OCI-LY7 (cell line): Measurements from ENCODE around the gene RAB7A. TPM values are rescaled to one million over a fixed set of nuclear protein-coding genes. Genes with fewer than 3 reads are reported as not detected.

Source experiments
- BruUV-seq: library from RNA; stranded (reverse); fragments of 400-500 nt; replicated peaks from 2 replicates; lab custom pipeline; 2021; lab: Mats Ljungman, UMichigan
- CTCF ChIA-PET: fragments of 300-600 bp; sonication (Branson Sonifier 250); formaldehyde crosslinking; loops from one replicate; lab custom pipeline; 2022; ENCODE audit warnings: antibody characterized with exemption; ENCODE audit not compliant: unreplicated experiment; lab: Charles Lee
- POLR2A ChIA-PET: fragments of 300-600 bp; sonication (Branson Sonifier 250); formaldehyde crosslinking; loops from one replicate; lab custom pipeline; 2022; ENCODE audit warnings: antibody characterized with exemption; lab: Charles Lee
- DNase-seq: peaks from one replicate; pipeline ENCODE4 v3.0.0-alpha.2; 2015; ENCODE audit warnings: low spot score
- H2AFZ ChIP-seq: fragments of 200-600 bp; sonication (generic), shearing (Covaris generic); 2 replicates; pipeline ENCODE4 v1.6.1; 2014; ENCODE audit warnings: mild to moderate bottlenecking, antibody characterized with exemption, low read length, moderate library complexity
- H3K27ac ChIP-seq: fragments of 200-600 bp; sonication (generic); 2 replicates; pipeline ENCODE4 v1.5.1; 2014; ENCODE audit warnings: mixed run types, low read depth, mild to moderate bottlenecking, moderate library complexity, low read length, inconsistent platforms; ENCODE audit not compliant: poor library complexity, severe bottlenecking
- H3K36me3 ChIP-seq: fragments of 200-600 bp; sonication (generic); 2 replicates; pipeline ENCODE4 v1.6.1; 2014; ENCODE audit warnings: mild to moderate bottlenecking, antibody characterized with exemption, low read length, moderate library complexity, mixed read lengths; ENCODE audit not compliant: insufficient read depth
- H3K4me1 ChIP-seq: fragments of 200-600 bp; sonication (generic); 2 replicates; pipeline ENCODE4 v1.5.1; 2014; ENCODE audit warnings: mild to moderate bottlenecking, low read length; ENCODE audit not compliant: insufficient read depth, poor library complexity, severe bottlenecking
- H3K4me2 ChIP-seq: fragments of 200-600 bp; sonication (generic); 2 replicates; pipeline ENCODE4 v1.6.1; 2014; ENCODE audit warnings: mild to moderate bottlenecking, low read length
- H3K4me3 ChIP-seq: fragments of 200-600 bp; sonication (generic); 2 replicates; pipeline ENCODE4 v1.5.1; 2014; ENCODE audit warnings: mild to moderate bottlenecking, low read depth, low read length; ENCODE audit not compliant: poor library complexity, severe bottlenecking
- H3K79me2 ChIP-seq: fragments of 200-600 bp; sonication (generic); 2 replicates; pipeline ENCODE4 v1.6.1; 2016; ENCODE audit warnings: low read depth, mild to moderate bottlenecking, low read length, moderate library complexity, mixed read lengths; ENCODE audit not compliant: insufficient read depth
- H3K9me2 ChIP-seq: fragments of 200-600 bp; sonication (generic); 2 replicates; pipeline ENCODE4 v1.6.1; 2016; ENCODE audit warnings: mild to moderate bottlenecking, low read length, mixed read lengths; ENCODE audit not compliant: insufficient read depth
- H3K9me3 ChIP-seq: fragments of 200-600 bp; sonication (generic); 2 replicates; pipeline ENCODE4 v1.6.1; 2014; ENCODE audit warnings: mild to moderate bottlenecking, mixed run types, low read length, mixed read lengths
- H4K20me1 ChIP-seq: fragments of 200-600 bp; sonication (generic); 2 replicates; pipeline ENCODE4 v1.6.1; 2014; ENCODE audit warnings: mild to moderate bottlenecking, antibody characterized with exemption, low read length, moderate library complexity, mixed read lengths; ENCODE audit not compliant: insufficient read depth
- CTCF ChIP-seq: fragments of 200-600 bp; sonication (generic); conservative IDR thresholded peaks from 2 replicates; pipeline ENCODE4 v1.5.1; 2014; ENCODE audit warnings: mild to moderate bottlenecking, antibody characterized with exemption, low read length, moderate library complexity, mixed read lengths
- EZH2phosphoT487 ChIP-seq: fragments of 200-600 bp; sonication (generic); IDR thresholded peaks from 2 replicates; pipeline ENCODE4 v1.6.1; 2018; ENCODE audit warnings: low read depth, borderline replicate concordance, mild to moderate bottlenecking, mixed run types, antibody characterized with exemption, low read length, moderate library complexity, mixed read lengths
- intact Hi-C: fragments of 100-400 bp; cut with micrococcal nuclease; formaldehyde crosslinking; loops from one replicate; pipeline ENCODE4 v1.10.0; 2022; ENCODE audit not compliant: unreplicated experiment
- total RNA-seq, 2 experiments: library from RNA; depleted of rRNA in 1 of 2; stranded (reverse); fragments of >200 nt in 1 of 2; shearing (Covaris generic) in 1 of 2; gene quantifications; 2 replicates each; pipeline ENCODE4 v1.2.3, GENCODE V29; 2014 to 2022

RAB7A gene
- total RNA-seq, 2 experiments from 2014 or later = 24.5 to 143 TPM

GRCh38 chr3:128761392-128761791 is 35.4 kb downstream of the RAB7A start:
- DNase-seq = no peak
- intact Hi-C loops = no loop called here
- Histone ChIP-seq H3K79me2 (peaks cover 41% of the 10 kb centered on the region), H3K9me3 (no peaks in the 10 kb centered on the region), H3K4me2 (no peak overlapping the region), H4K20me1 (peaks cover 16% of the 10 kb centered on the region; the same call in 1 of the 2 replicates), H3K27ac (no peak overlapping the region), H3K4me1 (no peaks in the 10 kb centered on the region), H2AFZ (no peak overlapping the region), H3K9me2 (no peaks in the 10 kb centered on the region), H3K36me3 (peaks cover 18% of the 10 kb centered on the region), H3K4me3 (no peak overlapping the region)
- TF ChIP-seq EZH2phosphoT487 (no peak), CTCF (no peak)
- ChIA-PET POLR2A (interaction anchor here (2.4 kb wide), 1 partner anchor 9 kb away, joined by 6 read pairs; no protein-coding TSS in a partner anchor), CTCF (no interaction called here)
- BruUV-seq = no TSS peak

GRCh38 chr3:128763967-128764366 is 38.0 kb downstream of the RAB7A start:
- BruUV-seq = no TSS peak
- Histone ChIP-seq H2AFZ (no peak overlapping the region), H4K20me1 (peaks cover 16% of the 10 kb centered on the region; the same call in 1 of the 2 replicates), H3K9me3 (no peaks in the 10 kb centered on the region), H3K9me2 (no peaks in the 10 kb centered on the region), H3K79me2 (peaks cover 60% of the 10 kb centered on the region; the same call in 1 of the 2 replicates), H3K4me1 (no peaks in the 10 kb centered on the region), H3K27ac (no peak overlapping the region), H3K36me3 (peaks cover 18% of the 10 kb centered on the region), H3K4me3 (no peak overlapping the region), H3K4me2 (no peak overlapping the region)
- CTCF ChIA-PET = interaction anchor here (0.6 kb wide), 1 partner anchor 13 kb away, joined by 3 read pairs; no protein-coding TSS in a partner anchor
- DNase-seq = no peak
- POLR2A ChIA-PET = no interaction called here
- intact Hi-C loops = no loop called here
- TF ChIP-seq CTCF = no peak
- TF ChIP-seq EZH2phosphoT487 = no peak

GRCh38 chr3:128764863-128765262 is 38.9 kb downstream of the RAB7A start:
- Histone ChIP-seq H3K27ac (no peak overlapping the region), H3K4me2 (no peak overlapping the region), H3K9me2 (no peaks in the 10 kb centered on the region), H3K4me1 (no peaks in the 10 kb centered on the region), H3K79me2 (peaks cover 68% of the 10 kb centered on the region; the same call in 1 of the 2 replicates), H2AFZ (no peak overlapping the region), H3K4me3 (no peak overlapping the region), H4K20me1 (peaks cover 20% of the 10 kb centered on the region; the same call in 1 of the 2 replicates), H3K36me3 (peaks cover 18% of the 10 kb centered on the region), H3K9me3 (no peaks in the 10 kb centered on the region)
- DNase-seq = no peak
- intact Hi-C loops = no loop called here
- BruUV-seq = no TSS peak
- TF ChIP-seq EZH2phosphoT487 (no peak), CTCF (no peak)
- ChIA-PET CTCF (no interaction called here), POLR2A (interaction anchor here (0.6 kb wide), 1 partner anchor 27 kb away, joined by 4 read pairs; no protein-coding TSS in a partner anchor)
